ENCODE measurements around the gene COL8A2.

- no peak for TF ChIP-seq POLR2A (IDR thresholded peaks at IDR 0.05; ENCODE audit: low read depth, low read length)
- no peak for TF ChIP-seq CTCF (conservative IDR thresholded peaks at IDR 0.05; ENCODE audit: low read depth, low read length)
- no peak for TF ChIP-seq CEBPB (IDR thresholded peaks at IDR 0.05; ENCODE audit: low read depth, low read length)
- TF ChIP-seq BHLHE40 (IDR thresholded peaks at IDR 0.05; ENCODE audit: low read depth, low read length) = no peak
Measured at GRCh38 chr1:36148821-36149236, 23.8 kb upstream of the COL8A2 start.
